Choroid plexus epithelial cell (primary cell): Measurements from ENCODE around the gene MBOAT2.

ENCODE experiments used
- DNase-seq: peaks from one replicate; pipeline ENCODE4 v3.0.0-alpha.2; 2010; ENCODE audit warnings: low read depth
- H3K4me3 ChIP-seq: 2 replicates; pipeline ENCODE4 v1.5.1; 2011; ENCODE audit warnings: low read depth, mild to moderate bottlenecking, control low read depth, low read length, moderate library complexity
- TF ChIP-seq, protein P1 (sequence below): conservative IDR thresholded peaks from 2 replicates; pipeline ENCODE4 v1.5.1; 2011; ENCODE audit warnings: low read depth, mild to moderate bottlenecking, control low read depth, inconsistent platforms, low read length, moderate library complexity

MBOAT2 gene

DNA sequence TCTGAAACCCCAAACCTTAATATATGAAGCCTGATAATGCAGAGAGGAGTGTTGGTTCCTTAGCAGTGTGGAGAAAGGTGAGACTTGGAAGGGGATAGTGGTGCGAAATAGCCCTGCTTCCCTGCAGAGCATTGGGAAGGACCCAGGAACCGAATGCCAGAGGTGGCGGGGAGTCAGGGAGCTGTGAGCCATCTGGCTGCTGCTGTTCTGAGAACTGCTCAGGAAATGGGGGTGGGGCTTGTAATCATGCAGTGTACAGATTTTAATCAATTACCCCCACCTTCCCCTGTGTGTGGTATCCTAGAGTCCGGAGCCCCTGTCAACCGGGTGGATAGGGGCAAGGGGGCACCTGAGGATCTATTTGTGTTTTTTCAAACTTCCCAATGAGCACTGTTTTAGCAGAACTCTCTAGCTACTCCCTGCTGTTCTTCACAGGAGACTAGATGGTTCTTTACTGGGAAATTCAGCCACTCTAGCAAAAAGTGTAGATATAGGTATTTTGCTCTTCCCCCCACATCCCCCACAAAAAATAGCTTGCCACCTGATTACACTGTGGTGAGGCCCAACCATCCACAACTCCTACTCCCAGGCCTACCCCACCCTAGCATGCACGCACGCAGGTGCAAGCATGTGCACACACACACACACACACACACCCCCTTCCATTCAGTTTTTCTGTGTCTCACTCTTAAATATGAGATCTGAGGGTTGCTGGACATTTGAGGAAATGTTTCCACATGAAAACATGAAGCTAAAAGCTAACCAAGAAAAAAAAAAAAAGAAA, 30.1 kb upstream of the MBOAT2 start:
- DNase-seq: peak; percentile 41
- TF ChIP-seq, protein P1, sequence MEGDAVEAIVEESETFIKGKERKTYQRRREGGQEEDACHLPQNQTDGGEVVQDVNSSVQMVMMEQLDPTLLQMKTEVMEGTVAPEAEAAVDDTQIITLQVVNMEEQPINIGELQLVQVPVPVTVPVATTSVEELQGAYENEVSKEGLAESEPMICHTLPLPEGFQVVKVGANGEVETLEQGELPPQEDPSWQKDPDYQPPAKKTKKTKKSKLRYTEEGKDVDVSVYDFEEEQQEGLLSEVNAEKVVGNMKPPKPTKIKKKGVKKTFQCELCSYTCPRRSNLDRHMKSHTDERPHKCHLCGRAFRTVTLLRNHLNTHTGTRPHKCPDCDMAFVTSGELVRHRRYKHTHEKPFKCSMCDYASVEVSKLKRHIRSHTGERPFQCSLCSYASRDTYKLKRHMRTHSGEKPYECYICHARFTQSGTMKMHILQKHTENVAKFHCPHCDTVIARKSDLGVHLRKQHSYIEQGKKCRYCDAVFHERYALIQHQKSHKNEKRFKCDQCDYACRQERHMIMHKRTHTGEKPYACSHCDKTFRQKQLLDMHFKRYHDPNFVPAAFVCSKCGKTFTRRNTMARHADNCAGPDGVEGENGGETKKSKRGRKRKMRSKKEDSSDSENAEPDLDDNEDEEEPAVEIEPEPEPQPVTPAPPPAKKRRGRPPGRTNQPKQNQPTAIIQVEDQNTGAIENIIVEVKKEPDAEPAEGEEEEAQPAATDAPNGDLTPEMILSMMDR: no peak
- no peak overlapping the region for H3K4me3 ChIP-seq

DNA sequence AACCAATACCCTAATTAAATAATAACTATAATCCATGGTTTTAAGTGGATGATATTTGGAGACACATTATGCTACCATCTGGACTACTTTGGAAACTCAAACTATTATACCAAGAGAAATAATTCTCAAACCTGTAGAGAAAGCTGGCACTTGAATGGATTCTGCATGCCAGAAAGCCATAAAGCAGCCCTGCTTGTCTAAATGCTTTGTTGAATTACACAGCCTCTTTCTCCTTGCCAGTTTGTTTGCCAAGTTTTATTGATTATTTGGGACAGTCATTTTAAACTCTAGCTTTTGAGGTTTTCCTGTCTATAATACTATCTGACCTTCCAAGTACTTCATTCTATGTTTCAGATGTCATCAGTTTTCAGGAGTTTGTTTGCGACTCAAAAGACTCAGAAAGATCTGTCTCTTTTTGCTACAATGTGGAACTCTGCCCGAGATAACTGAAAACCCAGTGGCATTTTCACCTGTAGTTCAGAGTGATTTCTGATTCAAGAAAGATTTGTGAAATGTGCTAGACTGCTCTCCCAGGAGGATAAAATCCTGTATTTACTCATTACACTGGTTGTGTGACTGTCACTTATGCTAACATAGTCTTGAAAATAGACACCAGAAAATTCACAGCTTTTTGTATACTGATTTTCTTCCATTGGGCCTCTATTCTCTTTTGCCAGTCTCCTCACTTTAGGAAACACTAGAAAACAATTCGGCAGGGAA, 29.2 kb upstream of the MBOAT2 start:
- H3K4me3 ChIP-seq: no peak overlapping the region
- no peak for DNase-seq
- TF ChIP-seq, protein P1: no peak

DNA sequence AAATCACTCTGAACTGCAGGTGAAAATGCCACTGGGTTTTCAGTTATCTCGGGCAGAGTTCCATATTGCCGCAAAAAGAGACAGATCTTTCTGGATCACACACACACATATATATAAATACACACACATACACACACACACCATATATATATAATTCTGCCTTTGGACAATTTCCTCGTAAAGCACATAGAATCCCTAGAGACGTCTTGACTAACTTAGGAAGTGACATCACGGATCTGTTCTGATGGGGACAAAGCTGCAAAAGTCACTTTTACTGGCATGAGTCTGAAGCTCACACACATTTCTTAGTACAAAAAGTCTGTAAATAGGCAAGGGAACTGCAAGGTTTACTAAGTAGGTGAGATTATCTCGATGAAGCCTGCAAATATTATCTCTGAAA, 28.6 kb upstream of the MBOAT2 start:
- TF ChIP-seq, protein P1: no peak
- H3K4me3 ChIP-seq: no peak overlapping the region
- DNase-seq: no peak

DNA sequence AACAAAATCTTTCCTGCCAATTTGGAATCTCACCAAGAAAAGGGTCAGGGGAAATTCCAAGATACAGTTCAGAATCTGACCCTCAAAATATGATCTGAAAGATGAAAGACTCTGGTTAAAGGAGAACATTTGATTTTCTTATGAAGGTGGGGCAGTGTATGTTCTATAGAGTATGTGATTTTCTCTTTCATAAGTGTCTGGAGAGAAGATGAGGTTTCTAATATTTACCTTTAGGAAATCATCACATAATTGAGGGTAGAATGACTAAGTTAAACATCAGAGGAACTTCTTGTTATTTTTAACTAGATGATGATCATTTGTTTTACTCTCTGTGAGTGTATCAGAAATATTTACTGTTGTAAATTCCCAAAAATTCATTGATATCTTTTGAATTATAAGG, 27.8 kb upstream of the MBOAT2 start:
- H3K4me3 ChIP-seq: no peak overlapping the region
- TF ChIP-seq, protein P1: no peak
- DNase-seq: no peak

DNA sequence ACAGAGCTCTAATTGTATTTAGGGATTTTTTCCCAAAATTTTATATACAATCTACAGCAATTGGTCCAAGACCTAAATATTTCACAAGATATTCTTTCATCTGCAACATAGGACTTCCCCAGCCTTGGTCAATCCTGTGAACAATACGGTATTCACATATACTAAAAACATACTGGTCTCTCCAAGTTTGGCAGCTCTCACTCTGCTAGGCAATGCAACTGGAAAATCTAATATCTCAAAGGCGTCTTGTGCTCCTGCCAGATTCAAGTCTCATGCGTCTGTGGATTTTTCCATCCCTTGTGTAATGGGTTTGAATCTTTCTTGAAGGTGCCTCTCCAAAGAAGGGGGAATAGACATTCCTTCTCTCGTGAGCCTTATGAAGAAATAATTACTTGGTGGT, 27.4 kb upstream of the MBOAT2 start:
- H3K4me3 ChIP-seq: no peak overlapping the region
- peak; percentile 79 for DNase-seq
- TF ChIP-seq, protein P1: no peak

DNA sequence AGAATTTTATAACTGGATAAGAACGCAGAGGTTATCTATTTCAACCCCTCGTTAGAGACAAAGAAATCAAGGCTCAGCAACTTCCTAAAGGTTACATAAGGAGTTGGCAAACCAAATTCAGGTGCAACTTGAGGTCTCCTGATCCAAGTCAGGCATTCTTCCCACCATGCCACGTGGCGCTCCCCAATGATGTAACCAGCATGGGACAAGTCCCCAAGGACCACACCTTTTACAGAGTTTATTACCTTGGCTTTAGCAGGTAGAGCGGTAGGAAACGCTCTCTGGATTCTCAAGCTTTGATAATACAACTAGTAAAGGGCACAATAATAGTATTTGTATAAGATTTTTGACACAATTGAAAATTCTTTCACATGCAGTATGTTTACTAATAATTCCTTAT, 26.7 kb upstream of the MBOAT2 start:
- TF ChIP-seq, protein P1: no peak
- no peak overlapping the region for H3K4me3 ChIP-seq
- DNase-seq: no peak
